ENCODE measurements around the gene MB. TPM values are rescaled to one million over a fixed set of nuclear protein-coding genes. Genes with fewer than 3 reads are reported as not detected.

The MB gene
- total and polyA plus RNA-seq, 2 donors from 2014 or later: 0.84 TPM; not detected in 1

GRCh38 chr22:35628732-35629131 is 11.6 kb upstream of the MB start:
- no peak for TF ChIP-seq CTCF (IDR thresholded peaks at IDR 0.05; ENCODE audit: borderline replicate concordance, extremely low read depth, insufficient read depth)
- Histone ChIP-seq H3K9ac (ENCODE audit: low read length in 3 of 3) (no peak overlapping the region), H3K4me3 (ENCODE audit: low read length in 3 of 3) (no peak overlapping the region), H3K4me1 (ENCODE audit: control insufficient read depth in 2 of 3, insufficient read depth in 2 of 3, low read depth in 1 of 3, low read length in 3 of 3) (no peaks in the 10 kb centered on the region), H3K27ac (ENCODE audit: low read depth in 2 of 2, low read length in 2 of 2) (no peak overlapping the region), H3K27me3 (ENCODE audit: control insufficient read depth, insufficient read depth, low read length) (no peaks in the 10 kb centered on the region), H3K36me3 (ENCODE audit: control insufficient read depth in 2 of 3, insufficient read depth in 3 of 3, low read length in 3 of 3) (no peaks in the 10 kb centered on the region), H3K9me3 (ENCODE audit: control insufficient read depth in 2 of 3, insufficient read depth in 1 of 3, low read length in 3 of 3) (no peaks in the 10 kb centered on the region)
- intact Hi-C loops (cut with DNase I): loop anchor here (10.0 kb wide), 2 partner anchors 296 to 496 kb away; no protein-coding TSS in a partner anchor
- DNase-seq (no peak), FAIRE-seq (no peak)

- peak overlapping the region; percentile 77 to 90 for H3K27ac ChIP-seq (ENCODE audit: low read depth in 2 of 2, low read length in 2 of 2)
- intact Hi-C loops (cut with DNase I): loop anchor here (10.0 kb wide), 2 partner anchors 297 to 497 kb away; no protein-coding TSS in a partner anchor
- peak; percentile 82 for TF ChIP-seq CTCF (IDR thresholded peaks at IDR 0.05; ENCODE audit: borderline replicate concordance, extremely low read depth, insufficient read depth)
- H3K9ac ChIP-seq (ENCODE audit: low read length in 3 of 3): peak overlapping the region; percentile 51 to 74 (median 57)
- no peaks in the 10 kb centered on the region for H3K9me3 ChIP-seq (ENCODE audit: control insufficient read depth in 2 of 3, insufficient read depth in 1 of 3, low read length in 3 of 3)
- H3K4me3 ChIP-seq (ENCODE audit: low read length in 3 of 3): peak overlapping the region; percentile 71 to 95 (median 75)
- no peaks in the 10 kb centered on the region for H3K36me3 ChIP-seq (ENCODE audit: control insufficient read depth in 2 of 3, insufficient read depth in 3 of 3, low read length in 3 of 3)
- H3K27me3 ChIP-seq (ENCODE audit: control insufficient read depth, insufficient read depth, low read length): no peaks in the 10 kb centered on the region
- peak; percentile 84 to 93 (median 89) for DNase-seq
- H3K4me1 ChIP-seq (ENCODE audit: control insufficient read depth in 2 of 3, insufficient read depth in 2 of 3, low read depth in 1 of 3, low read length in 3 of 3): peaks cover 0 to 4% (median 0%) of the 10 kb centered on the region in 3 donors
- FAIRE-seq: no peak
Observed at GRCh38 chr22:35627267-35628041, 10.3 kb upstream of the MB start.

GRCh38 chr22:35625763-35626432 is 8.8 kb upstream of the MB start:
- Histone ChIP-seq H3K4me1 (ENCODE audit: control insufficient read depth in 2 of 3, insufficient read depth in 2 of 3, low read depth in 1 of 3, low read length in 3 of 3) (peaks cover 0 to 4% (median 0%) of the 10 kb centered on the region in 3 donors), H3K9me3 (ENCODE audit: control insufficient read depth in 2 of 3, insufficient read depth in 1 of 3, low read length in 3 of 3) (no peaks in the 10 kb centered on the region), H3K36me3 (ENCODE audit: control insufficient read depth in 2 of 3, insufficient read depth in 3 of 3, low read length in 3 of 3) (no peaks in the 10 kb centered on the region), H3K27me3 (ENCODE audit: control insufficient read depth, insufficient read depth, low read length) (no peaks in the 10 kb centered on the region), H3K27ac (ENCODE audit: low read depth in 2 of 2, low read length in 2 of 2) (no peak overlapping the region), H3K4me3 (ENCODE audit: low read length in 3 of 3) (no peak overlapping the region), H3K9ac (ENCODE audit: low read length in 3 of 3) (no peak overlapping the region)
- intact Hi-C loops (cut with DNase I): loop anchor here (10.0 kb wide), 2 partner anchors 299 to 499 kb away; no protein-coding TSS in a partner anchor
- no peak for TF ChIP-seq CTCF (IDR thresholded peaks at IDR 0.05; ENCODE audit: borderline replicate concordance, extremely low read depth, insufficient read depth)
- DNase-seq: peak in 1 of 5 donors; percentile 39
- FAIRE-seq: no peak
